ENCODE results near the gene RNF183. TPM values are rescaled to one million over a fixed set of nuclear protein-coding genes. Genes with fewer than 3 reads are reported as not detected.

Gene RNF183
- total RNA-seq, 1 donor from 2014 or later, result not detected

GRCh38 chr9:113328045-113328782 is 25.0 kb upstream of the RNF183 start:
- Mint-ChIP-seq H3K4me3 (no peak overlapping the region), H3K4me1 (no peaks in the 10 kb centered on the region), H3K36me3 (ENCODE audit: low read depth) (no peaks in the 10 kb centered on the region), H3K27ac (ENCODE audit: unreplicated experiment) (no peak overlapping the region), H3K27me3 (ENCODE audit: low read depth) (no peaks in the 10 kb centered on the region), H3K9me3 (no peaks in the 10 kb centered on the region)
- no peak for TF ChIP-seq CTCF (conservative IDR thresholded peaks at IDR 0.05)
- no peak for DNase-seq (ENCODE audit: low read depth, low spot score)

DNA sequence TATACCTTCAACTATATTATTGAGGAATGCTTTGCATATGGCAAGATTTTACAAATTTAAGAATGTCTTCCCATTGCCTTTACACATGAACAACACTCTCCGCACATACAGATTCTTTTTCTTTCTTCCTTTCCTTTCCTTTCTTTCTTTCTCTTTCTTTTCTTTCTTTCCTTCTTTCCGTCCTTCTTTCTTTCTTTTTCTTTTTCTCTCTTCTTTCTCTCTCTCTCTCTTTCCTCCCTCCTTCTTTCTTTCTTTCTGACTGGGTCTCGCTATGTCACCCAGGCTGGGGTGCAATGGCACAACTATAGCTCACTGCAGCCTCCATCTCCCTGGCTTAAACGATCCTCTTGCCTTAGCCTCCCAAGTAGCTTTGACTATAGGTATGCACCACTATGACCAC is 23.1 kb upstream of the RNF183 start:
- Mint-ChIP-seq H3K4me3 (no peak overlapping the region), H3K36me3 (ENCODE audit: low read depth) (no peaks in the 10 kb centered on the region), H3K27me3 (ENCODE audit: low read depth) (no peaks in the 10 kb centered on the region), H3K9me3 (no peaks in the 10 kb centered on the region), H3K27ac (ENCODE audit: unreplicated experiment) (no peak overlapping the region), H3K4me1 (no peaks in the 10 kb centered on the region)
- no peak for DNase-seq (ENCODE audit: low read depth, low spot score)
- no peak for TF ChIP-seq CTCF (conservative IDR thresholded peaks at IDR 0.05)

DNA sequence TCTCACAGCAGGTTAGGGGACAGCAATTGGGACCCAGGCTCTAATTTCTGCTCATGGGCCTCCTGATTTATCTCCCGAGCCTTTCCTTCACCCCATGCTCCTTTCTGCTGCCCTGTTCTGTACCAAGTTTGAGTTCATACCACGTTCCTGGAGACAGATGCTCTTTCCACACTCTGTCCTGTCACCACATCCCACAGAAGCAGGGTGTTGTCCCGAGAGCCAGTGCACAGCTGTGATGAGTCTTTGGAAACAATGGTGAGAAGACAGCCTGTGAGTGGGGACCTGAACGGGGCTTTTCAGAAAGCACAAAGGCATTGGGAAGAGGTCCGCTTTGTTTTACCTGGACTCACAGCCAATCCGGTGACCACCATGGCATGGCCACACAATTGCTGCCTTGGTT is 19.5 kb upstream of the RNF183 start:
- no peaks in the 10 kb centered on the region for H3K36me3 Mint-ChIP-seq (ENCODE audit: low read depth)
- H3K27me3 Mint-ChIP-seq (ENCODE audit: low read depth), result no peaks in the 10 kb centered on the region
- no peaks in the 10 kb centered on the region for H3K4me1 Mint-ChIP-seq
- H3K27ac Mint-ChIP-seq (ENCODE audit: unreplicated experiment), result no peak overlapping the region
- DNase-seq (ENCODE audit: low read depth, low spot score), result no peak
- no peaks in the 10 kb centered on the region for H3K9me3 Mint-ChIP-seq
- no peak overlapping the region for H3K4me3 Mint-ChIP-seq
- no peak for TF ChIP-seq CTCF (conservative IDR thresholded peaks at IDR 0.05)

GRCh38 chr9:113320051-113320450 is 16.9 kb upstream of the RNF183 start:
- H3K36me3 Mint-ChIP-seq (ENCODE audit: low read depth), result no peaks in the 10 kb centered on the region

GRCh38 chr9:113319054-113319453 is 15.9 kb upstream of the RNF183 start:
- H3K27ac Mint-ChIP-seq (ENCODE audit: unreplicated experiment), result no peak overlapping the region
- no peaks in the 10 kb centered on the region for H3K27me3 Mint-ChIP-seq (ENCODE audit: low read depth)
- no peak for DNase-seq (ENCODE audit: low read depth, low spot score)
- H3K4me1 Mint-ChIP-seq, result peaks cover 12% of the 10 kb centered on the region
- no peak for TF ChIP-seq CTCF (conservative IDR thresholded peaks at IDR 0.05)
- no peaks in the 10 kb centered on the region for H3K9me3 Mint-ChIP-seq
- no peaks in the 10 kb centered on the region for H3K36me3 Mint-ChIP-seq (ENCODE audit: low read depth)
- H3K4me3 Mint-ChIP-seq, result no peak overlapping the region

More at GRCh38 chr9:113320051-113320450, 16.9 kb upstream of the RNF183 start:
- H3K27me3 Mint-ChIP-seq (ENCODE audit: low read depth), result no peaks in the 10 kb centered on the region
- no peak overlapping the region for H3K27ac Mint-ChIP-seq (ENCODE audit: unreplicated experiment)
- TF ChIP-seq CTCF (conservative IDR thresholded peaks at IDR 0.05), result no peak
- H3K9me3 Mint-ChIP-seq, result no peaks in the 10 kb centered on the region
- no peak for DNase-seq (ENCODE audit: low read depth, low spot score)
- H3K4me3 Mint-ChIP-seq, result no peak overlapping the region
- H3K4me1 Mint-ChIP-seq, result peaks cover 12% of the 10 kb centered on the region
